NB4 (cell line): Measurements from ENCODE around the gene VWA3B.

Experiments used
- DNase-seq: peaks from one replicate; pipeline ENCODE4 v3.0.0; 2010; ENCODE audit warnings: low read depth
- H3K4me3 ChIP-seq: one replicate; pipeline ENCODE4 v1.5.1; 2011; ENCODE audit warnings: mild to moderate bottlenecking, low read depth, low read length, moderate library complexity
- CTCF ChIP-seq: IDR thresholded peaks from one replicate; pipeline ENCODE4 v1.5.1; 2012; ENCODE audit warnings: low read depth, low read length
- MAX ChIP-seq: IDR thresholded peaks from 2 replicates; pipeline ENCODE4 v1.6.1; 2011; ENCODE audit warnings: low read depth, low read length
- MYC ChIP-seq: IDR thresholded peaks from 2 replicates; pipeline ENCODE4 v1.6.1; 2011; ENCODE audit warnings: low read depth, low read length
- POLR2A ChIP-seq: IDR thresholded peaks from 2 replicates; pipeline ENCODE4 v1.6.1; 2011; ENCODE audit warnings: mild to moderate bottlenecking; ENCODE audit not compliant: insufficient read length; ENCODE audit errors: extremely low read depth

VWA3B gene

GRCh38 chr2:98335271-98335670, 248.3 kb downstream of the VWA3B start:
- no peak for DNase-seq
- TF ChIP-seq CTCF (no peak), MYC (no peak), POLR2A (no peak), MAX (no peak)
- H3K4me3 ChIP-seq: no peak overlapping the region

GRCh38 chr2:98341241-98341640, 254.3 kb downstream of the VWA3B start:
- no peak overlapping the region for H3K4me3 ChIP-seq
- DNase-seq: no peak
- no peak for TF ChIP-seq POLR2A
- TF ChIP-seq CTCF: no peak
- no peak for TF ChIP-seq MAX
- TF ChIP-seq MYC: no peak

- TF ChIP-seq POLR2A: no peak
- DNase-seq: no peak
- H3K4me3 ChIP-seq: no peak overlapping the region
Measured at GRCh38 chr2:98343285-98343684, 256.3 kb downstream of the VWA3B start.

- TF ChIP-seq MAX (no peak), POLR2A (no peak), MYC (no peak), CTCF (no peak)
- no peak within 1 kb of the TSS for H3K4me3 ChIP-seq
- DNase-seq: peak; percentile 38
Measured at GRCh38 chr2:98346311-98347236, 259.6 kb downstream of the VWA3B start, which contains the start of gene CNGA3. CNGA3 (plus strand) TSS chr2:98346456; CDS start chr2:98369976, 23,520 bp downstream.

- H3K4me3 ChIP-seq: no peak overlapping the region
- DNase-seq: no peak
- no peak for TF ChIP-seq MYC
- TF ChIP-seq POLR2A: no peak
- TF ChIP-seq CTCF: no peak
- TF ChIP-seq MAX: no peak
Measured at GRCh38 chr2:98347298-98348065, 260.5 kb downstream of the VWA3B start.

GRCh38 chr2:98348066-98348561, 261.1 kb downstream of the VWA3B start:
- peak; percentile 22 for DNase-seq
- TF ChIP-seq MYC (no peak), POLR2A (no peak), CTCF (no peak), MAX (no peak)
- H3K4me3 ChIP-seq: no peak overlapping the region
